ENCODE results near the gene ARRDC5.
"Not testable (repeated sequence)": the region's sequence is repeated elsewhere in the genome, so short reads cannot be mapped to it uniquely, and the experiment has no call there.

Gene ARRDC5

GRCh38 chr19:4867534-4868285 lies 35.0 kb downstream of the ARRDC5 start, which contains the start of gene PLIN3:
TSS of gene PLIN3 (minus strand) at chr19:4867667. CDS start at chr19:4861394, 6,273 bp downstream.
- DNase-seq, result peak; percentile 91

GRCh38 chr19:4866595-4867424 lies 35.9 kb downstream of the ARRDC5 start:
- no peak for DNase-seq

DNA sequence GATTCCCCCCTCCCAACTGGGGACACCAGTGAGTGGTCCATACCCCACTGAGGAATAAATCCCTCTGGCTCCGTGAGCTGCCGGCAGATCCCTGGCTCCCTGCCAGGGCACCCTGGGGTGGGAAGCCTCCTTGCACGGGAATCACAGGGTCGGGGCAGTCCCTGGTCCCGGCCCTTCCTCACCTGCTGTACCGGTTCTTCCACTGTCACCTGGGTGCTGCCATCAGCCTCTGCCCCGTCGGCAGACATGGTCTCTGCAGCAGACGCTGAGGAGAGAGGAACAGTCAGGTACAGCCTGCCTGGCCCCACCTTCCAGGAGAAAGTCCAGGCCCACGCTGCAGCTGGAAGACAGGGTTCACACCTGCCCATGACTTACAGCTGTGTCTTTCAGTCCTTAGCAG lies 41.5 kb downstream of the ARRDC5 start:
- no peak for DNase-seq

GRCh38 chr19:4859697-4860096 lies 43.0 kb downstream of the ARRDC5 start:
- DNase-seq, result no peak

DNA sequence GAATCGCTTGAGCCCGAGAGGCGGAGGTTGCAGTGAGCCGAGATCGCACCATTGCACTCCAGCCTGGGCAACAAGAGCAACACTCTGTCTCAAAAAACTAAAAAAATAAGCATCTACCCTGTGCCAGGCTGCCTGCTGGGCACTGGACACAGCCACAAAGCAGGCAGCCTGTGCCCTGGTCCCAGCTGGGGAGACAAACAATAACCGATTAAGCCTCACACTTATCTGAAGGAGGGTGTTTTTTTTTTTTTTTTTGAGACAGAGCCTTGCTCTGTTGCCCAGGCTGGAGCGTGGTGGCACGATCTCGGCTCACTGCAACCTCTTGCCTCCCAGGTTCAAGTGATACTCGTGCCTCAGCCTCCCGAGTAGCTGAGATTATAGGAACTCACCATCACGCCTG lies 46.2 kb downstream of the ARRDC5 start:
- not testable (repeated sequence) for DNase-seq

- not testable (repeated sequence) for DNase-seq
These were observed 49.2 kb downstream of the ARRDC5 start for GRCh38 chr19:4853506-4853905.

DNA sequence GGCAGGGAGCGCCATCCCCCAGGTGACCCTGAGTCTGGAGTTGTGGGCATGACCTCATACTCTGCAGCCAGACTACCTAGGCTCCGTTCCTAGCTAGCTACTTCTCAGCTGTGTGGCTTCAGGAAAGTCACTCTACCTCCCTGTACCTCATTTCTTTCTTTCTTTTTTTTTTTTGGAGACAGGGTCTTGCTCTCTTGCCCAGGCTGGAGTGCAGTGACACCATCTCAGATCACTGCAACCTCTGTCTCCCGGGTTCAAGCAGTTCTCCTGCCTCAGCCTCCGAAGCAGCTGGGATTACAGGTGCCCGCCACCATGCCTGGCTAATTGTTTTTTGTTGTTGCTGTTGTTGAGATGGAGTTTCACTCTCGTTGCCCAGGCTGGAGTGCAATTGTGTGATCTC lies 50.2 kb downstream of the ARRDC5 start:
- DNase-seq, result no peak

GRCh38 chr19:4851551-4852290 lies 51.0 kb downstream of the ARRDC5 start:
- peak; percentile 82 for DNase-seq

- no peak for DNase-seq
These were observed 53.7 kb downstream of the ARRDC5 start for GRCh38 chr19:4849019-4849418.

DNA sequence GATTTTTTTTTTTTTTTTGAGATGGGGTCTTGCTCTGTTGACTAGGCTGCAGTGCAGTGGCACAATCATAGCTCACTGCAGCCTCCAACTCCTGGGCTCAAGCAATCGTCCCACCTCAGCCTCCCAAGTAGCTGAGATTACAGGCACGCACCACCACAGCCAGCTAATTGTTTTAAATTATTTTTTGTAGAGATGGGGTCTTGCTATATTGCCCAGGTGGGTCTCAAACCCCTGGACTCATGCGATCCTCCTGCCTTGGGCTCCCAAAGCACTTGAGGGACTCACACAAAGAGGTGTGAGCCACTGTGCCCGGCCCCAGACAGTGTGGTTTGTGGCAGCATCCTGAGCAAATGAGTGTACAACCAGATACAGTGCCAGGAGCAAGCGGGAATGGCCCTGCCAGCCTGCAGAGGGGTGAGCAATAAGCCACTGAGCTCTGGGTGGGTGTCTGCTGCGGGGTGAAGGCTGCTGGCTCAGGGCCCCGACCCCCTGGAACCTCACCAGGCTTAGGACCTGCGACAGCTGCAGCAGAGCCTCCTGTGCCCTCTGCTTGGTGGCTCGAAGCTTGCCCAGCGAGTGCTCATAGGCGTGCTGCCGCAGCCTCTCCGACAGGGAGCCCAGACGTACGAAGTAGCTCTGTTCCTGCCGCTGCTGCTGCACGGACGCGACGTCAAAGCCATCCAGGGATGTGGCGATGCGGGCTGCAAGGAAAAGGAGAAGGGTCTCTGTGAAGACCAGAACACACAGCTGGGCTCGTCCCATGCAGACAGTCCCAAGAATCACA lies 55.3 kb downstream of the ARRDC5 start:
- no peak for DNase-seq

- DNase-seq, result peak; percentile 35
These were observed 56.7 kb downstream of the ARRDC5 start for GRCh38 chr19:4845975-4846374.

DNA sequence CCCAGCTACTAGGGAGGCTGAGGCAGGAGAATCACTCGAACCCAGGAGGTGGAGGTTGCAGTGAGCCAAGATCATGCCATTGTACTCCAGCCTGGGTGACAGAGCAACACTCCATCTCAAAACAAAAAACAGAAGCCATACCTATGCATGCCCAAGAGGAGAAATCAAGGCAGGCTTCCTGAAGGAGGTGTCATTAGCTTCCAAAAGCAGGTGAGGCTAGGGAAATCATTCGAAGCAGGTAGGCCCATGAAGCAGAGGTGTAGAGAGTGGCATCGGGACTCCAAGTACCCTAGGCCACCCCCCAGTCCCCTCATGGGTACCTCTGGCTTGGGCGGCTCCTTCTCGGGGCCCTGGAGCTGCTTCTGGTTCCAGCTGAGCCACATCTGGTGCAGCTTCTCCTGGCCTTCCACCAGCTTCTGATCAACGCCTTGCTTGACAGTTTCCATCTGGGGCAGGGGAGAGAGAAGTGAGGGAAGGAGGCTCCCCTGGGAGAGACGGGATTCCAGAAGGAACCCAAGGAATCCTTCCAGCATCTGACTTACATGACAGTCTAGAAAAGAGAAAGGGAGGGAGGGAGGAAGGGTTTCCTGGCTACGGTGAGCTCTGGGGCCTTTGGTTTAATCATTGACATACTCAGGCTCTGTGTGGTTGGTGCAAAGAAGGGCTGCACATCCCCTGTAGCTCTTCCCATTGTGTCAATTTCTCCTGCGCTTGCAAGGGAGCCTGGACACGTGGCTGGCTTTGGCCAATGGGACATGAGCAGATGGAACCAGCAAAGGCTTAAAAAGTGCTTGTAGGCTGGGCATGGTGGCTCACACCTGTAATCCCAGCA lies 58.1 kb downstream of the ARRDC5 start:
- peak; percentile 82 for DNase-seq

DNA sequence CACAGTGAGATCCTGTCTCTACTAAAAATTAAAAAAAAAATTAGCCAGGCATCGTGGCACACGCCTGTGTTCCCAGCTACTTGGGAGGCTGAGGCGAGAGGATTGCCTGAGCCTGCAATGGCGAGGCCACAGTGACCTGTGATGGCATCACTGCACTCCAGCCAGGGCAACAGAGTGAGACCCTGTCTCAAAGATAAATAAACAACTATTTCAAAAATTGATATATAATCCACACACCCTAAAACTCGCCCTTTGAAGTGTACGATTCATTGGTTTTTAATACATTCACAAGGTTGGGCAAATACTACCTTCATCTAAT lies 59.1 kb downstream of the ARRDC5 start:
- no peak for DNase-seq

Data from kidney glomerular epithelial cell (primary cell).